Keratinocyte (primary cell): ENCODE results near the gene ACBD6. TPM values are rescaled to one million over a fixed set of nuclear protein-coding genes. Genes with fewer than 3 reads are reported as not detected.

Experiments used
- DNase-seq: peaks from one replicate; pipeline ENCODE4 v3.0.0-alpha.2; 2011; ENCODE audit warnings: low read depth, missing footprints, low spot score
- FAIRE-seq: peaks from 2 replicates; lab custom pipeline; 2011; peaks lifted over from hg19 to GRCh38; lab: Jason Lieb, UNC
- H2AFZ ChIP-seq: 2 replicates; pipeline ENCODE4 v1.6.0; 2012; ENCODE audit warnings: low read length, control low read depth, inconsistent platforms; ENCODE audit not compliant: control insufficient read depth
- H3K27ac ChIP-seq: 2 replicates; pipeline ENCODE4 v1.5.1; 2011; ENCODE audit warnings: low read length; ENCODE audit not compliant: control insufficient read depth, insufficient read depth
- H3K27me3 ChIP-seq: 3 replicates; pipeline ENCODE4 v1.6.0; 2011; ENCODE audit warnings: low read length; ENCODE audit not compliant: control insufficient read depth, insufficient read depth; ENCODE audit errors: extremely low read depth
- H3K36me3 ChIP-seq, 2 experiments: 2 replicates in 1 of 2; 3 replicates in 1 of 2; pipeline ENCODE4 v1.5.1; 2011; ENCODE audit warnings: low read length in 2 of 2, mild to moderate bottlenecking in 1 of 2; ENCODE audit not compliant: control insufficient read depth in 2 of 2, insufficient read depth in 2 of 2; ENCODE audit errors: extremely low read depth in 1 of 2
- H3K4me1 ChIP-seq: 3 replicates; pipeline ENCODE4 v1.5.1; 2011; ENCODE audit warnings: low read length; ENCODE audit not compliant: control insufficient read depth, insufficient read depth; ENCODE audit errors: extremely low read depth
- H3K4me2 ChIP-seq: 3 replicates; pipeline ENCODE4 v1.6.0; 2011; ENCODE audit warnings: low read depth, low read length; ENCODE audit not compliant: control insufficient read depth, insufficient read depth; ENCODE audit errors: extremely low read depth
- H3K4me3 ChIP-seq, 3 experiments: fragments of 200-600 bp in 1 of 3; sonication (generic) in 1 of 3; 2 replicates in 2 of 3; 3 replicates in 1 of 3; pipeline ENCODE4 v1.5.1; 2011 to 2016; ENCODE audit warnings: low read length in 3 of 3, mild to moderate bottlenecking in 3 of 3, control low read depth in 2 of 3, inconsistent platforms in 1 of 3, low read depth in 1 of 3, mixed read lengths in 1 of 3, mixed run types in 1 of 3, moderate library complexity in 1 of 3; ENCODE audit not compliant: control insufficient read depth in 2 of 3, insufficient read depth in 2 of 3; ENCODE audit errors: extremely low read depth in 1 of 3
- H3K79me2 ChIP-seq: 2 replicates; pipeline ENCODE4 v1.6.0; 2012; ENCODE audit warnings: low read length; ENCODE audit not compliant: control insufficient read depth, insufficient read depth
- H3K9ac ChIP-seq: 3 replicates; pipeline ENCODE4 v1.6.0; 2011; ENCODE audit warnings: low read length; ENCODE audit not compliant: control insufficient read depth, insufficient read depth; ENCODE audit errors: extremely low read depth
- H3K9me1 ChIP-seq: 3 replicates; pipeline ENCODE4 v1.6.0; 2011; ENCODE audit warnings: low read length; ENCODE audit not compliant: control insufficient read depth, insufficient read depth; ENCODE audit errors: extremely low read depth
- H3K9me3 ChIP-seq: 2 replicates; pipeline ENCODE4 v1.5.1; 2012; ENCODE audit warnings: low read depth, low read length; ENCODE audit not compliant: control insufficient read depth
- H4K20me1 ChIP-seq: 3 replicates; pipeline ENCODE4 v1.6.0; 2011; ENCODE audit warnings: low read length; ENCODE audit not compliant: control insufficient read depth, insufficient read depth; ENCODE audit errors: extremely low read depth
- EZH2 ChIP-seq: IDR thresholded peaks from one replicate; pipeline ENCODE4 v1.6.1; 2012; ENCODE audit warnings: inconsistent platforms, mild to moderate bottlenecking, low read length, moderate library complexity
- dilution Hi-C: fragments of 300-500 bp; cut with MboI; formaldehyde crosslinking; loops from one replicate; pipeline ENCODE4 v1.7.0; 2020; ENCODE audit warnings: low sequenced_read_pairs; ENCODE audit not compliant: extremely low pct_ligation_motif_present
- polyA plus RNA-seq, 5 experiments: library from polyadenylated mRNA; depleted of rRNA in 3 of 5; stranded (reverse) in 3 of 5; stranded (forward) in 1 of 5; unstranded in 1 of 5; fragments of >200 nt; gene quantifications; 1 replicate in 1 of 5; 2 replicates in 3 of 5; 3 replicates in 1 of 5; pipeline versions ENCODE4 v1.2.1 to v1.2.3, GENCODE V29; 2011 to 2012; ENCODE audit warnings: missing spikeins in 2 of 5, low read depth in 1 of 5, low replicate concordance in 1 of 5
- TF ChIP-seq, protein P1 (sequence below), 3 experiments: IDR thresholded peaks in 1 of 3; conservative IDR thresholded peaks in 1 of 3; optimal IDR thresholded peaks in 1 of 3; 2 replicates in 2 of 3; 3 replicates in 1 of 3; pipeline versions ENCODE3 to v1.5.1; 2011; ENCODE audit warnings: low read length in 3 of 3, mild to moderate bottlenecking in 3 of 3, moderate library complexity in 2 of 3, control low read depth in 1 of 3, inconsistent platforms in 1 of 3; ENCODE audit not compliant: insufficient read depth in 2 of 3; ENCODE audit errors: extremely low read depth in 1 of 3

Gene ACBD6
- polyA plus RNA-seq, 1 donor (not counting 4 experiments of a cell fraction or from before 2014, with no cell fraction given) = 47.5 TPM

DNA sequence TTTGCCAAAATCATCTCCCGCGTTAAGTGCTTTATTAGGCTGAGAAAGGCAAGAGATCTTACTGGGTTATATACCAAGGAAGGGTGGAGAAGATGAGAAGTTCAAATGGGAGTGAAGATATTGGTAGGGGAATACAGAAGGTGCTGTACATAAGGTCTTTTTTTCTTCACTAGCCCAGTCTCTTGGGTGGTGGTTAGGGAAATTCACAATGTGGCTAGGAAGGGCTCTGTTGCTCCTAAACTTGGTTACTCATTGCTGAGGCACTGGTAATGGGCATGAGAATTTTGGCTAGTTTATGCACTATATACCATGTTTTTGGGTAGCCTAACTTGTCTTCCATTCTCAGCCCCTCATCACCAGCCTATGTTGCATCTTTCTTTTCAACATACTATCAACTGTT lies 221.8 kb downstream of the ACBD6 start:
- FAIRE-seq = no peak
- H2AFZ ChIP-seq = no peak overlapping the region
- H3K36me3 ChIP-seq = peaks cover 7 to 18% of the 10 kb centered on the region in 2 experiments

DNA sequence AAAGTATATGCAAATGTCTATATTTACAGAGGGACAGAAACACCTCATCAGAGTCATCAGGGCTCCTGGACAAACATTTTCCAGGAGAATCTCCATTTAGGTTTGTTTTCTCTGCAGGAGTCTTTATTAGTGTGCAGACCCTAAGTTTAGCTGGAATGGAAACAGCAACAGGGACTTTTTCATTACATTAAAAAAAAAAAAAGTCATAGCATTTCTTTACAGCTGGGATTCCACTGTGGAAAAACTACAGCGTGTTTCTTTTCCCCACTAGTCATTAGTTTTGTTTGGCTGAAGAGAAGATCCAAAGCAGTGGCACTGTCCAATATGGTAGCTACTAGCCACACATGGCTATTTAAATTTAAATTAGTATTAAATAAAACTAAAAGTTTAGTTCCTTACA lies 222.7 kb downstream of the ACBD6 start:
- Histone ChIP-seq H3K27me3 (no peaks in the 10 kb centered on the region), H4K20me1 (no peaks in the 10 kb centered on the region), H2AFZ (no peak overlapping the region), H3K9me1 (no peaks in the 10 kb centered on the region), H3K27ac (no peak overlapping the region), H3K4me3 (no peak overlapping the region), H3K9me3 (no peaks in the 10 kb centered on the region), H3K4me1 (no peaks in the 10 kb centered on the region), H3K4me2 (no peak overlapping the region), H3K9ac (no peak overlapping the region), H3K79me2 (no peaks in the 10 kb centered on the region), H3K36me3 (peaks cover 11 to 19% of the 10 kb centered on the region in 2 experiments)
- dilution Hi-C loops = no loop called here
- TF ChIP-seq, protein P1, sequence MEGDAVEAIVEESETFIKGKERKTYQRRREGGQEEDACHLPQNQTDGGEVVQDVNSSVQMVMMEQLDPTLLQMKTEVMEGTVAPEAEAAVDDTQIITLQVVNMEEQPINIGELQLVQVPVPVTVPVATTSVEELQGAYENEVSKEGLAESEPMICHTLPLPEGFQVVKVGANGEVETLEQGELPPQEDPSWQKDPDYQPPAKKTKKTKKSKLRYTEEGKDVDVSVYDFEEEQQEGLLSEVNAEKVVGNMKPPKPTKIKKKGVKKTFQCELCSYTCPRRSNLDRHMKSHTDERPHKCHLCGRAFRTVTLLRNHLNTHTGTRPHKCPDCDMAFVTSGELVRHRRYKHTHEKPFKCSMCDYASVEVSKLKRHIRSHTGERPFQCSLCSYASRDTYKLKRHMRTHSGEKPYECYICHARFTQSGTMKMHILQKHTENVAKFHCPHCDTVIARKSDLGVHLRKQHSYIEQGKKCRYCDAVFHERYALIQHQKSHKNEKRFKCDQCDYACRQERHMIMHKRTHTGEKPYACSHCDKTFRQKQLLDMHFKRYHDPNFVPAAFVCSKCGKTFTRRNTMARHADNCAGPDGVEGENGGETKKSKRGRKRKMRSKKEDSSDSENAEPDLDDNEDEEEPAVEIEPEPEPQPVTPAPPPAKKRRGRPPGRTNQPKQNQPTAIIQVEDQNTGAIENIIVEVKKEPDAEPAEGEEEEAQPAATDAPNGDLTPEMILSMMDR (optimal IDR thresholded peaks at IDR 0.05 in 1 of 3, IDR thresholded peaks at IDR 0.05 in 1 of 3, conservative IDR thresholded peaks at IDR 0.05 in 1 of 3; ENCODE audit: extremely low read depth in 1 of 3, insufficient read depth in 2 of 3, low read length in 3 of 3) = no peak
- FAIRE-seq (no peak), DNase-seq (no peak)

More for the DNA sequence above, 221.8 kb downstream of the ACBD6 start:
- TF ChIP-seq, protein P1 (optimal IDR thresholded peaks at IDR 0.05 in 1 of 3, IDR thresholded peaks at IDR 0.05 in 1 of 3, conservative IDR thresholded peaks at IDR 0.05 in 1 of 3; ENCODE audit: extremely low read depth in 1 of 3, insufficient read depth in 2 of 3, low read length in 3 of 3) = no peak
- TF ChIP-seq EZH2 = no peak
- no peaks in the 10 kb centered on the region for H3K9me1 ChIP-seq
- H3K9ac ChIP-seq = no peak overlapping the region
- H3K27me3 ChIP-seq = no peaks in the 10 kb centered on the region
- H3K9me3 ChIP-seq = no peaks in the 10 kb centered on the region
- no peaks in the 10 kb centered on the region for H3K4me1 ChIP-seq
- no peak overlapping the region for H3K4me3 ChIP-seq
- H3K27ac ChIP-seq = no peak overlapping the region
- H4K20me1 ChIP-seq = no peaks in the 10 kb centered on the region
- dilution Hi-C loops = no loop called here
- no peak overlapping the region for H3K4me2 ChIP-seq
- no peak for DNase-seq
- H3K79me2 ChIP-seq = no peaks in the 10 kb centered on the region
